ENCODE measurements around the gene ARPP19. TPM values are rescaled to one million over a fixed set of nuclear protein-coding genes. Genes with fewer than 3 reads are reported as not detected.

ARPP19 gene
- total and polyA plus RNA-seq, 4 donors: 12.1 to 55.6 (median 31.7) TPM

GRCh38 chr15:52523647-52524046 lies 45.2 kb downstream of the ARPP19 start:
- Histone ChIP-seq H3K9ac (ENCODE audit: low read depth in 1 of 2, low read length in 2 of 2) (no peak overlapping the region), H3K36me3 (ENCODE audit: control insufficient read depth in 4 of 4, insufficient read depth in 3 of 4, low read depth in 1 of 4, low read length in 3 of 4) (no peaks in the 10 kb centered on the region), H3K27ac (ENCODE audit: low read depth in 1 of 2, low read length in 2 of 2) (no peak overlapping the region), H3K4me1 (ENCODE audit: control insufficient read depth in 4 of 4, insufficient read depth in 4 of 4, low read length in 3 of 4) (peaks cover 2 to 8% (median 5%) of the 10 kb centered on the region in 4 donors), H3K27me3 (ENCODE audit: control insufficient read depth in 4 of 4, insufficient read depth in 4 of 4, low read length in 3 of 4) (no peaks in the 10 kb centered on the region), H3K4me3 (ENCODE audit: low read depth in 1 of 3, low read length in 3 of 3) (no peak overlapping the region), H3K9me3 (ENCODE audit: control insufficient read depth in 4 of 4, low read length in 3 of 4) (no peaks in the 10 kb centered on the region)
- DNase-seq (ENCODE audit: low spot score): no peak
- TF ChIP-seq MAX (IDR thresholded peaks at IDR 0.05) (no peak), FOXA2 (IDR thresholded peaks at IDR 0.05) (no peak), ZBTB33 (IDR thresholded peaks at IDR 0.05) (no peak)
- WGBS: 84% methylated on average over 5 of the region's 5 CpGs

DNA sequence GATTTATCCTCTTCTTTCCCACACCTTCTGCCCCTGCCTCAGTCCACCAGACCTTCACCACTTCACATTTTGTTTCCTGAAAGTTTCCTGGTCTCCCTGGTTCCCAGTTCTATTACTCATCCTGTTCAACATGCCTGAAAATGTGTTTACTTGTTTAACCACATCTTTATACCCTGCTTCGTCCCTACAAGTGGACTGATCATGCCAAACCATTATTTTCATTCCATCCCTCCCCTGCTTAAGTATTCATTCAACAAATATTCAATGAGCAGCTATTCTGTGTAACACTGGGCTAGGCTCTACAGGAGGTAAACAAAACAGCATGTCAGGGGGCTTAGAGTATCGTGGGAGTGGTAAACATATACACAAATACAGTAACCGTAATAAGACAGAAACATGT lies 45.6 kb downstream of the ARPP19 start:
- WGBS: 85% methylated on average over 3 of the region's 3 CpGs
- Histone ChIP-seq H3K27ac (ENCODE audit: low read depth in 1 of 2, low read length in 2 of 2) (no peak overlapping the region), H3K9me3 (ENCODE audit: control insufficient read depth in 4 of 4, low read length in 3 of 4) (no peaks in the 10 kb centered on the region), H3K9ac (ENCODE audit: low read depth in 1 of 2, low read length in 2 of 2) (no peak overlapping the region), H3K4me1 (ENCODE audit: control insufficient read depth in 4 of 4, insufficient read depth in 4 of 4, low read length in 3 of 4) (peaks cover 0 to 4% (median 2%) of the 10 kb centered on the region in 4 donors), H3K27me3 (ENCODE audit: control insufficient read depth in 4 of 4, insufficient read depth in 4 of 4, low read length in 3 of 4) (no peaks in the 10 kb centered on the region), H3K36me3 (ENCODE audit: control insufficient read depth in 4 of 4, insufficient read depth in 3 of 4, low read depth in 1 of 4, low read length in 3 of 4) (no peaks in the 10 kb centered on the region), H3K4me3 (ENCODE audit: low read depth in 1 of 3, low read length in 3 of 3) (no peak overlapping the region)
- DNase-seq (ENCODE audit: low spot score): no peak
- TF ChIP-seq MAX (IDR thresholded peaks at IDR 0.05) (no peak), CTCF (IDR thresholded peaks at IDR 0.05; ENCODE audit: low read depth, low read length, missing input control) (no peak), JUND (IDR thresholded peaks at IDR 0.05) (no peak)

DNA sequence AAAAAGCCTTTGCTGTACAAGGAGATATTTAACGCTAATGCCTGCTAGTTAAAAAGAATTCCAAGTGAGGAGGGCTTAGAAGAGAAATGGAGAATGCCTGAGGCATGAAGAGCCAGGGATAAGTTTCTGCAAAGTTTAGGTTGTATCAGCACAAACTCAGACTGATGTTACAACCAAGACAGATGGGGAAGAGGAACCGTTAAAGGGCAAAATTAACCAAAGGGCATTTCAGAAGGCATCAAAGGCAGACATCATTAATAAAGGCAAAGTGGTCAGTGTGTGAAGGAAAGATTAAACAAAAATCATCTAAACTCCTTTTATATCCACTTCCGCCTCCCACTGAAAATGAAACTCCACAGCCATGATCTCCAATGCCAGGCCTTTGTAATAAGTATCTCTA lies 47.1 kb downstream of the ARPP19 start:
- Histone ChIP-seq H3K36me3 (ENCODE audit: control insufficient read depth in 4 of 4, insufficient read depth in 3 of 4, low read depth in 1 of 4, low read length in 3 of 4) (no peaks in the 10 kb centered on the region), H3K9me3 (ENCODE audit: control insufficient read depth in 4 of 4, low read length in 3 of 4) (no peaks in the 10 kb centered on the region), H3K27me3 (ENCODE audit: control insufficient read depth in 4 of 4, insufficient read depth in 4 of 4, low read length in 3 of 4) (no peaks in the 10 kb centered on the region), H3K4me1 (ENCODE audit: control insufficient read depth in 4 of 4, insufficient read depth in 4 of 4, low read length in 3 of 4) (no peaks in the 10 kb centered on the region), H3K4me3 (ENCODE audit: low read depth in 1 of 3, low read length in 3 of 3) (no peak overlapping the region), H3K9ac (ENCODE audit: low read depth in 1 of 2, low read length in 2 of 2) (no peak overlapping the region), H3K27ac (ENCODE audit: low read depth in 1 of 2, low read length in 2 of 2) (no peak overlapping the region)
- 94% methylated on average over 3 of the region's 3 CpGs for WGBS
- no peak for DNase-seq (ENCODE audit: low spot score)
- TF ChIP-seq HNF4A (conservative IDR thresholded peaks at IDR 0.05): no peak
- no peak for TF ChIP-seq RXRA (IDR thresholded peaks at IDR 0.05)
- no peak for TF ChIP-seq EGR1 (IDR thresholded peaks at IDR 0.05; ENCODE audit: low read depth in 2 of 2)
- no peak for TF ChIP-seq TAF1 (conservative IDR thresholded peaks at IDR 0.05)
- TF ChIP-seq YY1 (IDR thresholded peaks at IDR 0.05): no peak
- TF ChIP-seq MAX (IDR thresholded peaks at IDR 0.05): no peak

Measured in liver (tissue), 9 donors.